CD4-positive, alpha-beta T cell treated with Interleukin-15 for 4 hours (primary cell): ENCODE data around the gene MED12L.

Experiments
- DNase-seq: peaks from one replicate; pipeline ENCODE4 v3.0.0-alpha.2; 2020; ENCODE audit warnings: low spot score

The MED12L gene

DNA sequence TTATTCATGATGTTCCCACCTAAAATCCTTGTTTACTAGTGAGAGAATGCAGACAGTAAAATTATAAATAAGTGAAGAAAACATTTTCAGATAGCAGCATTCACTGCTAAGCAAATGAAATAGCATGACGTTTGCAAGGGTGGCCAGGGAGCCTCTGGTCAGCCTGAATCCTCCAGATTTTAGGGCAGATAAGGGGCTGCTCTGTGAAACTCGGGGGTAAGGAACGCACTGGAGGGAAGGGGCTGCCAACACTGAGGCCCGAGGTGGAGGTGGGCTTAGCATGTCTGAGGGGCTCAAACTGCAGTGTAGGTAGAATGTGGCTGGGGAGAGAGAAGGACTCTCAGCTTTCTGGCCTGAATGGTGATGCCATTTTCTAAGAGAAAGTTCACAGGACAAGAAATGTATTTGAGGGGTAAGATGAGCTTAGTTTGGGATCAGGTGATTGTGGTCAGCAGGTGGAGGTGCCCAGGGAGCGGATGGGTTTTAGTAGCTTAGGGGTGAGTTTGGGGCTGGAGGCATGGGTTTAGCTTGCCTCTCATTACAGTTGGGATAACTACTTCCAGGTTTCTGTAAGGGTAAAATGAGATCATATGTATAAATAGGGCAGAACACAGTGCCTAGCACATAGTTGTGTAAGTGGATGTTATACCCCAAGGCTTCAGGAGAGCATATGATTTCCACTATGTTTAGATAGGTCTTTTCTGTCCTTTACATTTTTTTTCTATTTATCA, 97.0 kb downstream of the MED12L start:
- no peak for DNase-seq

DNA sequence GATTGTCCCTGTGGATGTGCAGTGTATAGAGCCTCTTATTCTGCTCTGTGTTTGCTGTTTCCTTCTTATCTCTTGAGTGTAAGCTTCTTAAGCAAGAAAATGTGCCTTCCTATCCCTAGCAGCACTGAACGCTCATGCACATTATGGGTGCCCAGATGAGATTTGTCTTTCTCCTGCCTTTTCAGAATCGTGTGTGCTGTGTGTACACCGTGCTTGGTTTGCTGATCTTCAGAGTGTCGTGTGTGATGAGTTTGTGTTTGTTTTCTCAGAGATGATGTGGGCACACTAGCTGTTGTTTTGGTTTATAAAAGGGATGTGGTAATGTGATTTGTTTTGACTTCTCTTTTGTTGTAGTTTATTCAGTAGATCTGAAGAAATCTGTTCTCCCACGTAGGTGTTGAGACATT, 97.8 kb downstream of the MED12L start:
- DNase-seq: peak; percentile 25

DNA sequence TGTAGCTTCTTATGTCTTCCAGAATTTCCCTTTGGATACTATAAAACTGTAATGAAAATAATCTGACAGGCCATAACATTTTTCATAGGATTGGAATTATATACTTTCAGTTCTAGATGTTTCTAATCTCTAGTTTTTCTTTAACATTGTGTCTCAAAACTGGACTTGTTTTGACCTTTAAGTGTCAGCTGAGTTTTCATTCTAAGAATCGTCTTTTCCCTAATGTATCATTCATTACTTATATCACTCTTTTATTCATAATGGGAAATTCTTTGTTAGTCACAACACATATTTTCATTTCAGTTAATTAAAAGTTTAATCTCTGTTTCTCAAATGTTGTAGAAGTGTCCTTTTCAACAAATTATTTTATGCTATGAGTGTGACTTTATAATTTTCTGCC, 105.6 kb downstream of the MED12L start:
- no peak for DNase-seq

DNA sequence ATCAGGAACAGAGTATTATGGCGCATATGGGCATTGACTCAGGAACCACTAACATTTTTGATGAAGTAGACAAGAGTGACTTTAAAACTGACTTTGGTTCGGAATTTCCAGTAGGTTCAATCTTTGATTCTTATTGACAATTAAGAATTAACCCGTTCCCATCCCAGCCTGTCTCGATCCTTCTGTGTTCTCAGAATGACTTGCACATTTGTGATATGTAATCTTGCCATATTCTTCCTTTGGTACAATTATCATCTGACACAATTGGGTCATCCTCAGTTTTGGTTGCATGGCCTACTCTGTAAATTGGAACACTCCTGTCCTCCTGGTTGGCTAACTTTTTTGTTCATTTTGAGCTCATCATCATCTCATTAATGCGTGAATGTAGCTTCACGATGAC, 107.1 kb downstream of the MED12L start:
- DNase-seq: no peak

DNA sequence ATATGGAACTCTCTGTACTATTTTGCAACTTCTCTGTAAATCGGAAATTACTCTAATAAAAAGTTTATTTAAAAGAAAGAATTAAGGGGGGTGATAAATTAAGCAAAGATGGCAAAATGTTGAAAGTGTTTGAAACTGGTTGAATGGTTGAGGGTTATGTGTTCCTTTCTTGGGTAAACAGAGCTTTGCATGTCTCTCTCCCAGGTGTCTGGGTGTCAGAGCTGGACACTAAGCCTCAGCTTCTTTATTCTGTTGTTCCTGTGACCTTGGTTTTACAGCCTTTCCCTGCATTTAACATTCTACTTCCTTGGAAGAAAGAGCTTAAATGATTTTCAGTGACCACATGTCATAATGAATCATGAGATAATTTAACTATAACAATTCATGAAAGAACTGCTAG, 110.4 kb downstream of the MED12L start:
- DNase-seq: no peak

DNA sequence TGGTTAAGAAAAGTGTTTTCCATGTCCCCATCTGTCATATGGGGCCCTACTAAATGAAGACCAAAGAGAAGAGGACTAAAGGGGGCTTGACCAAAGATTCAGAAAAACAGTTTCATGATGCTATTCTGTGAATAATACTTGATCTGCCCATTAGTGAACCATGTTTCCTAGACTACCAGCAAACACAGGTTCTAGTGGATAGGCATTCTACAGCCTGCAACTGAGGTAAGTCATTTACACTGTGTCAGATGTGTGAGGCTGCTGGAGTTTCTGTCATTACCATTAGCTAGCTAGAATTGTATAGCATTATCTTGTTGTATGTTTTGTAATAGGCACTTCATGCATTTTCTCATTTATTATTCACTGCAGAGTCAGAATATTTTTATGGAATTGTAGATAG, 111.0 kb downstream of the MED12L start:
- DNase-seq: no peak

DNA sequence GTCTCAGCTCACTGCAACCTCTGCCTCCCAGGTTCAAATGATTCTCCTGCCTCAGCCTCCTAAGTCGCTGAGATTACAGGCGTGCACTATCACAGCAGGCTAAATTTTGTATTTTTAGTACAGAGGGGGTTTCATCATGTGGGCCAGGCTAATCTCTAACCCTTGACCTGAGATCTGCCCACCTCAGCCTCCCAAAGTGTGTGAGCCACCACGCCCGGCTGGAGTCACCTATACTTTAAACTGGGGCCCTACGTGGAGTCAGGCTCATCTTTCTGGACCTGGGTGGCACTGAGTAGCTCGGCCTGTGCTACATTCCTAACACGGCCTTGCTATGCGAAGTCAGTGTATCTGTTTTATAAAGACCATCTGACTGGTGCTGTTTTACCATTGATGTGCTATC, 111.8 kb downstream of the MED12L start:
- no peak for DNase-seq

DNA sequence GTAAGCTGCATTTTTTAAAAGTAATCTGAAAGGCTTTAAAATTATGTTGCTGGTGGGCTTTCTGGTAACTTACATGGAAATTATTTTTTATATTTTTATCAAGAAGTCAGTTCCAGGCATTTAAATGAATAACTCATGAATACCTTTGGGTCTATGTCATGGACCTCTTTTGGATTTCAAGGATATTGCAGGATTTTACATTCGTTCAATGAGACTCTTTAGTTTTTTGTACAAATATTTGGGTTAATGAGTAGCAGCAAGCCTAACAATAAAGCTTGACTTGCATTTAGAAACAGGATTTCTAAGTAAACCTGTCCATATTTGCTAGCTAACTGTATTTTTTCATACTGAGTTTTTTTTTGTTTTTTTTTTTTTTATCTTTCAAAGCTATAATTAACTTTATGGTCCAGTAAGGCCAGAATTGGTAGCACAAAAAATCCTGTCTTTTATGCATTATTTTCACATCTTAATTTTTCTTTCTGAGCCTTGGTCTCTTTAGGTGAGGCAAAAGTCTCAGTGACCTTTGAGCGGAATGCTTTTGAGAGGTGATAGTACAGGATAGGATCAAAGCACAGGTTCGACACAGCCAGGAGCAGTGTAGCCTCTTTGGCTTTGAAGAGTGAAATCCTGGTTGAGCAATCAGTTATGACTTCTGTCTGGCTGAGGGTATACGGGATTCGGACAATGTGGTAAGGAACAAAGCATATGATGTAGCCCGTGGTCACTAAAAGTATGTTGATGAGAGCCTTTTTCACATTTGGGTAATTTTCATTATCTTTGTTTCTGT, 112.7 kb downstream of the MED12L start:
- no peak for DNase-seq

DNA sequence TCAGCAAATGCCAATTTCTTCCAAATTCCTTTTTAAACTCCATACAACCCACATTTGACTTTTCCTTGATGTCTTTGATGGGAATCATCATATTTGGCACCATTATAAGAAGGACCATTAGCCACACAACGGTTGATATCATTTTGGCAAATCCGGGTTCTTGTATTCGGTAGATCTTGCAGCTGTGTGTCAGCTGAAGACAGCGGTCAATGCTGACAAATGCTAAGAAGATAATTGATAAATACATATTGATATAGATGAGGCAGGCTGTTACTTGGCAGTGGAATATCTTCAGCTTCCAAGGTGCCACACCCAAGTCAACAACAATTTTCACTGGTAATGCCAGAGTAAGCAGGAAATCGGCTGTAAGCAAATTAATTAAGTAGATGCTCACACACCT, 113.4 kb downstream of the MED12L start:
- DNase-seq: no peak

DNA sequence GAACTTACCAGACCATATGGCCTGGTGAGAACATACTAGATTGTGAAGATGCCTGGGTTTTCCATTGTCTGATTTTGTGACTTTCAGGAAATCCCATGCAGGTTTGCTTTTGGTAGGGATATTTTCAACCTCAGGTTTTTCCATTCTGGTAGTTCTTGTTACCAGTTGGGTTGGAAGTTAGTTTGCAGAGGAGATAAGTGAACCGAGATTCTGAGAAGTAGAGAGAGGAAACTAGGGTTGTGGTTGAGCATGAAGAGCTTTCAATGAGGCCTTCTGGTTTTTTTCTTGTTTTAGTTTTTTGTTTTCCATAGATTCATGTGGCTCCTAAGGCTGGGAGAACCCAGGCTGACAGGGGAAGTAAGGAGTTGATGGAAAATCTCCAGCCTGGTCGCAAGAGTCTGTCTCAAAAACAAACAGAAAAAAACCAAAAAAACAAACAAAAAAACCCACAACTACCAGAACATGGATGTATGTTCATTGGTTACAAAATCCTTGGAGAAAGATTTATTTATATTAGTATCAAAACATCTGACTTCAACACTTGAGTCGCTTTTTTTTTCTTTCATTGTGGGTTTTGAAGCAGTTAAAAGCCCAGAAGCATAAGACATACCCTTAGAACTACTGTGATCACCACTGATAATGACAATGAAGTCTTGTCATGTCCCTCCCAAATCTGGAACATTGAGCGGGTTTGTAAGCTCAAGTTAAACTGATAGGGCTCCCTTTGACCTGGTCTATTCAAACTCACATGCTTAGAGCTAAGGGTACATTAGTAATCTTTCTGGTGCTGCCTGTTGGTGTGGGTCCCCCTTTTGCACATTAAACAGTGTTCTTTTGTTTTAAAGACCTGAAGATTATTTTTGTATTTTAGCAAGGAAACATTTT, 114.3 kb downstream of the MED12L start:
- DNase-seq: peak; percentile 55

DNA sequence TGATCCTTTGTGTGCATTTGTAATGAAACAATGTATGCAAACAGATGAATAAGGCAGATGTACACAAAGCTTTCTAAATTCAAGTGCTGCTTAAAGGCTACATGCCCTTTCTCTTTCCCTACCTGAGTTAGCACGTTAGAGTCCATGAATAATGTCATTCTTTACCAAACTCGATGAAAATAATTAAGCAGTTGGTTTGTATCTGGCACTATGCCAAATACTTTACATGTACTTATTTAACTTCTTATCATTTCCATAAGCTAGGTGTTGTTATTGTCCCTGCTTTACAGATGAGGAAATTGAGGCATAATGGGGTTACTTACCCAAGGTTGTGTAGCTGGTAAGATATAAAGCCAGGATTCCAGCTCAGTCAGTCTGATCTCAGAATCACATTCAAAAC, 115.1 kb downstream of the MED12L start:
- peak; percentile 30 for DNase-seq

DNA sequence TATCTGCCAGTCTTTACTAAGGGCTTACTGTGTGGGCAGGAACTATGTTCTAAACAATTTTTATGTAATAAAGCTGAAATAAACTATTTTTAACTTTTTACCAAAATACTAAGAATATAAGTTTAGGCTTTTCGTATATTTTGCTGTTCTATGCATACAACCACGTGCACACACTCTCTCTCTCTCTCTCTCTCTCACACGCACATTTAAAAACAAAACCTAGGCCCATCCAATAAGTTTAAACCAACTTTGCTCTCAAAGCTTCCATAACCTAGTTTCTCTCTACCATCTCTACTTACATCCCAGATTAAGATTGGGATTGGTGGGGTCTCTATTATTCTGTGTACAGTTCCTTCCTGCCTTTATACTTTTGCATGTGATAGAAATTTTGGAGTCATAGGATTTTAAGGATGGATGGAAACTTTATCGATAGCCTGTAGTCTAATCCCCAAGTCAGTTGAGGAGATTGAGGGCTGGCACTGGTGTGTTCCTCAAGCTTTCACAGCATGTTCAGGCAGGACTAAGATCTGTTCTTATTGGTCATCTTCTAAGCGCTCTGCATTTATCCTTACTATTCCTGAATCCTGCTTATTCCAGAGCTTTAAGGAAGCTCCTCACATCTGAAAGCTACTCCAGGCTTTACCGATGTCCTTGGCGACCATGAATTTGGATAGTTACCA, 115.7 kb downstream of the MED12L start:
- DNase-seq: peak; percentile 53

DNA sequence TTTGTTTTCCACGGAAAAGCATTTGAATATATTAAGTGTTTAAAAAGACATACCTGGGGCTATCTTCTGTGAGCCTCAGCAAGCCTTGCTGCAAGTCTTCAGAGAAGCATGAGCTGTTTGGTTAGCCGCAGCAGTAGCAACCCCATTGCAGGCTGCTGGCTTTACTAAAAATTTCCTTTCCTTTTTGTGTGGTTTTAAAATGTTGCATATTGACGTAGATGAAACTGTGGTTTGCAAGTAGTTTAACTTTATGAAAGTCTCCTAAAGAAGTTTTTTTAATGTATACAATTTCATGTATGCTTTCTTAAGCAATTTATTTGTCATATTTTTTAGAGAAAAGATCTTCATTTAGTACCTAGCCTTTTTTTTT, 117.6 kb downstream of the MED12L start, which contains the start of gene GPR171:
Gene GPR171, minus strand, starts transcription at position 166 of the 370 bp plus-strand sequence. CDS start 3,830 bp downstream, outside the sequence.
- DNase-seq: peak; percentile 84

DNA sequence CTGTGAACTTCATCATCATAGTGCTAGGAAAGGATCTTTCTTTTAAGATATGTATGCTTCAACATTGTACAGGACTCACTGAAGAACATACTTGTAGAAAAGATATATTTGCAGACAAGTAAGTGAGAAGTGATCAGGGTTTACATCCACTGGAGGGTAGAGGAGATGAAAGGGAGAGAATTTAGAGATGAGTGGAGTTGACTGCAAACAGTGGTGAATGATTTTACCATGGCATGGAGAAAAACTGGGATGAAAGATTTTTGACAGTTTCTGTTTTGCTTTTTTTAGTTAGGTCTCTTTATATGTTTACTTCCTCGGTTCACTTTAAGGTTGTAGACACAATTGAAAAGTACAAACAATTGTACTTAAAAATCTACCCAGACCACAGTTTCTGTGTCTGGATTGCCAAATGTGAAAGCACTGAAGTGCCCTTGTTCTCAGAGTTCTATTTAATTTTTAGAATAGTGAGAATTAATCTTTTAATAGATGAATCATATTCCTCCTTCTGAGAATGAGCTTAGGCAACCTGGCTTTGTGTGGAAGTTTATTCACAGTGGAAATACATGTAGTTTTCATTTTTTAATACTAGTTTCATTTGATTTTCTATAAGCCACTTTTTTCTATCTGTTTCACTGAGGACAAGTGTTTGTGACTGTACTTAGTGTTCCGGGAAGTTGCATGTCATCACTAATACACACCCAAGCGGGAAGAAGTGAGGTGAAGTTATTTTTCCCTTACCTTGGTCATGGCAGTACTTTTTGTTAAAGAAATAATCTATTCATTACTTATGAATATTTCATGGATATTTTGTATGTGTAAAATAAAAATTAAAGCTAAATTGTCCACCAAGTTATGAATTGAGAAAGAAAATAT, 119.3 kb downstream of the MED12L start:
- DNase-seq: peak; percentile 72

DNA sequence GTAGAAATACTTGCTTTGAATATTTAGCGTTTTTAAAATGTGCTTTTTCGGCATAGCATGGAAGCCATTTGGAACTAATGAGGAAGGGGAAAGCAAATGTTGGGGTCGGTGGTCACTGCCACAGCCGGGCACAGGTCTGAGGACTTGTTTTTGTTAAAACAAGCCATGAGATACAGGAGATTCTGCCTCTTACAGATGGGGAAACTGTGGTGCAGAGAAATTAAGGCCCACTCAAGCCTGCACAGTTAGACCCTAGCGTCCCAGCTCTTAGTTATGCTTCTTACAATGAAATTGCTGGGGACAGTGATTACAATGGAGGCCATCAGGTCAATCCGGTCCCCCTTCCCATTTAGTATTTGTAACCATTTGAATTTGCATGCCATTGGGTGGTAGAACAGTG, 120.0 kb downstream of the MED12L start:
- DNase-seq: no peak

DNA sequence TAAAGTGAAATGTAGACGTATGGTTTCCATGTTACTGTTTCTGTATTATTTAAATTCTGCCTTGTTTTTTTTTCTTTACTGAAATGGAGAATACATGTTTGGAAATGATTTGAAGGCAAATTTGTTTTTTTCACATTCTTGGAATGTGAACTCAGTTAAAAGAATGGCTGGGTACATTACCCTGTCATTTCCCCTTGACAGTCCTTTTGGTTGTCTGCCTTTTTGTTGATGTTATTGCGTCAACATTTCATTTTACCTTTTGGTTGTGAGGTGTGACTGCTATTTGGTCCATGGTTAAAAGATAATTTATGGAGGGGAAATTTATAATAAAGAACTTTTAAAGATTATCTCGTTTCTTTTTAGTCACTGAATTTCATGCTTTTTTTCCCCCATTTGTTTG, 120.7 kb downstream of the MED12L start:
- DNase-seq: peak; percentile 75

DNA sequence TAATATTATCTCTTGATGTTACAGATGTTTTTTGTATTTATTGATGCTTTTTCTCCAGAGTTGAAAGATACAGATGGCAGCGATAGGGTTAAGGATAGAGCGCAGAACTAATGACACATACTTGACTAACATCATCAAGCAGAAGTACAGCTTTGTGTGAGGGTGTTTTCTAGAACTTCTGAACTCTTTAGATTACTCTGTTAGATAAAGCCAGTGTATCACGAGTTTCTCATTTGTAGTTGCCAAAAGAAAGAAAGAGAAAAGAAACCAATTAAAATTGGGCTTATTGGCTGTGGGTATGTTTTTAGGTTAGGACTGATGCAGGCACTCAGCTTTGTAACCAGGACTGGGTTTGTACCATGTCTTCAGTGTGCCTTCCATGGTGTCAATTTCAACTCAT, 124.2 kb downstream of the MED12L start:
- peak; percentile 70 for DNase-seq

DNA sequence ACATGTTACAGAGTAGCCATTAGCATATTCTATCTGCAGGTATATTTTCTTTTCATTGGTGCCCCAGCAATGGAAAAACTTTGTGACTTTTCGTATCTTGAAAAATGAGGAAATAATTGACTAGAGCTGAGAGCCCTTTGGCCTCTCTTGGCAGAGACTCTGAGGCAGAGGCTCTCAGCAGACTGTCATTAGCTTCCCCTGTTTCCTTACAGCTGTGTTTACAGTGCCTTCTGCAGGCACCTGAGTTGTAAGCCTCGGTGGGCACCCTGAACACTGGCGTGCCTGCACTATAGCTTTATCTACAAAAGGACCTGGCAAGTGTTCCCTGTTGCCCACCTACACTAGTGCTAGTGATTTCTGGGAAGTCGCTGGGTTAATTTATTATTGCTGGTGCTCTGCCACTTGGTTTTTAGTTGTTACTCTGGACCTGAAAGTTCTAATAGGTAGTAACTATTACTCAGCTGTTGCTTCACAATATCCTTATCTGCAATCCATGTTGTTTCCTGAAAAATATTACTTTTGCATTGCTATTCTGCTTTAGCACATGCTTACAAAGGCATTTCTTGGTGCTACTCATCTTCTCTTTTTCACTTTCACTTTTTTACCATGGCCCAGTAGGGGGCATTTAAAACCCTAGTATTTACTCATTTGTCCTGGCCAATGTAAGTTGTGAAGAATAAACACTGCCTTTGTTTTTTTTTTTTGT, 125.4 kb downstream of the MED12L start:
- DNase-seq: peak; percentile 44

DNA sequence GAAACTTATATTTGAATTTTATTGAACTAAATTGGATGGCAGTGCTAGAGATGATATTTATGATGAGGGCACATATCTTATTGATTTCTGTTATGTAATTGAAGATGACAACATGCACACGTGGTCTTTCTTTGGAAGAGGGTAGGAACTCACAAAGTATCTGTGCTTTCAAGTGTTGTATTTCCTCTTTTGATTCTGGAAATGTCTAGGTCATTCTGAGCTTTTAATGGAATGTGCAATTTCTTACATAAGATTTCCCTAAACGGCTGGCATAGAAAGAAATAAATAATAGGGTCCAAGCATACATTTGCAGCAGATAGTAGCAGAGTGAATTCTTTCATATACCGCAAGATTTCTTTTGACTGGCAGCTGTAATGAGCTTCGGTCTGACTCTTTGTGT, 127.7 kb downstream of the MED12L start:
- DNase-seq: no peak

DNA sequence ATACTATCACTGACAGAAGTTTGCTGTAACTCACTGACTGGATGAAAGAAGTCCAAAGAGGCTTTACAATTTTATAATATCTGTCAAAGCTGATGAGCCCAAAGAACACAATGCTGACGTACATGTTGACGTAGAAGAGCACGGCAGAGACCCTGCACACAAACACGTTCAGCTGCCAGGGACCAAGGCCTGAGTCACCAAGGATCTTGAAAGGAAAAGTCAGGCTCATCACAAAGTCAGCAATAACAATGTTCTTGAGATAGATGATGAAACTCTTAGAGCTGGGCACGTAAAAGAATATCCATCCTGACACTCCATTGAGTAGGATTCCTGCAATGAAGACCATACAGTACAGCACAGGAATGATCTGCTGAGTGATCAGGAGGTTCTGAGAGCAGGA, 128.4 kb downstream of the MED12L start:
- DNase-seq: no peak
